GM12892 (cell line): Measurements from ENCODE around the gene PNISR.

Experiments
- POLR2A ChIP-seq: IDR thresholded peaks from 2 replicates; pipeline ENCODE4 v1.6.1; 2011; ENCODE audit warnings: low read depth, low read length, control low read depth
- TAF1 ChIP-seq: IDR thresholded peaks from 2 replicates; pipeline ENCODE4 v1.6.1; 2011; ENCODE audit warnings: low read depth, mild to moderate bottlenecking, control low read depth, low read length, borderline replicate concordance

DNA sequence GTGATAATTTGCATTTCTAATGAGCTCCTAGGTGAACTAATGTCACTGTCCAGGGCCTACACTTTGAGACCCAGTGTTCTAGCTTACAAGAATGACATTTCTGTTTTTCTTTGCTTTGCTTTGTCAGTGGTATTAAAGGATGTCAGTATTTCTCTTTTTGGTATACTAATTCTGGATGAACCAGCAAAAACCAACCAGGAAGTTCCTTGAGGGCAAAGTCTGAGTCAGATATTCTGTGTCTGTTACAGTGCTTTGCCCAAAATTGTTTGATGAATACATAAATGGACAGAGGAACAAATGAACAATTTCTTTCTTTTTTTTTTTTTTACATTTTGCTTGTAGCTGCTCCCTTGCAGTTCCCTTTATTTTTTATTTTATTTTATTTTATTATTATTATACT is 46.5 kb downstream of the PNISR start:
- TF ChIP-seq POLR2A (no peak), TAF1 (no peak)
